Measurements from ENCODE around the gene THRAP3. TPM values are rescaled to one million over a fixed set of nuclear protein-coding genes. Genes with fewer than 3 reads are reported as not detected.

The THRAP3 gene
- total RNA-seq = 73.8 and 89.7 TPM in 2 replicates

GRCh38 chr1:36223996-36224536 is at the start of gene THRAP3:
Gene THRAP3 (plus strand): TSS chr1:36224443. CDS start chr1:36282564, 58,121 bp downstream.

DNA sequence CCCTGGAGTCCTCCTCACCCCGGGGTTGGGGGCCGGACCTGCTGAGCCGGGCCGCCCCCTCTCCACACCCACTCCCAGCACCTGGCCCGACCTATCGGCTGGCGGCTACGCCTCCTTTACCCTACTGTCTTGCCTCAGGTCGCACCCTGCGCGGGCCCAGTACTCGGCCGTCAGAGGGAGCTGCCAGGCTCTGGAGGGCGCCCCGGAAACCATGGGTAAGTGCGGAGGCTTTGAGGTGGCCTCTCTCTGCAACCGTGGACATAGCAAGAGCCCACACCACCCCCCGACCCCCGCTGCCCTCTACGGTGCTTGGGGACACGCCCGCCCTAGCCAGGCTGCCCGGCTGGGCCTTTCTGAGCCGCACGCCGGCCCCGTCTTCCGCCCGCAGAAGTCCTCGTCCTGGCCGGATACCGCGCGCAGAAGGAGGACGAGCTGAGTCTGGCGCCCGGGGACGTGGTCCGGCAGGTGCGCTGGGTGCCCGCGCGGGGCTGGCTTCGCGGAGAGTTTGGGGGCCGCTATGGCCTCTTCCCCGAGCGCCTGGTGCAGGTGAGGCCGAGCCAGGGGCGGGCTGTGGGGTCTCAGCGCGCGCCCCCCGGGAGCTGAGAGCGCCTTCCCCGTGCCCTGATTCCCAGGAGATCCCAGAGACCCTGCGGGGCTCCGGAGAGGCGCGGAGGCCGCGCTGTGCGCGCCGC is 82.1 kb downstream of the THRAP3 start, which contains the start of gene SH3D21:
Gene SH3D21 (plus strand): TSS at position 159 of the 692 bp plus-strand sequence. CDS start 53 bp downstream, at position 212.

DNA sequence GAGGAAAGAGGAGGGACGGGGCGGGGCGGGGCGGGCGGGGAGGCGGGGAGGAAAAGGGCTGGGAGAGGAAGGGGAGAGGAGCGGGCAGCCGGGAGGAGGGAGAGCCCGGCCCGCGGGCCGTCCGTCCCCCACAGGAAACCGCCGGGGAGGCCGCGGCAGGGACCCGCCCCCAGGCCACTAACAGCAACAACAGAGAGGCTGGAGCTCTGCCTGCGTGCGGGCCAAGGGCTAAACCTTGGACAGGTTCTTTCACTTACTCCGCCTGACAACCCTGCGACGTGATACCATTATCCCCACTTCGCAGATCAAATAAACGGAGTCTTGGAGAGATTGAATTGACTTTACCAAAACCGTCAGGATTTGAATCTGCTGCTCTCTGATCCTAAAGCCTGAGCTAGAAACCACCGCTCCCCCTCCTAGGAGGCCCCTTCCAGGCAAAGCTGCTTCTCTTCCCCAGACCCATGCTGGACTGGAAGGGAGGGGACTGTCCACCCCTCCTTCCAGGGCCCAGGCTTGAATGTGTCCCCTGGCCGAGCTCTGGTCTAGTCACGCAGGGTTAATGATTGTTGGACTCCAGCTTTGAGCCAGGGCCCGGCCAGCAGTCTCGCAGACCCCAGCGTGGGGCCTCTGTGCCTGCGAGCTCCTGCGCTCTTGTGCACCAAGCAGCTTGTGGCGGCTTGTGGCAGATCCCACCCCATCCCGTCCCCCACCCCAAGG is 99.6 kb downstream of the THRAP3 start, which contains the start of gene EVA1B:
Gene EVA1B (minus strand): TSS at position 10 of the 717 bp plus-strand sequence. CDS start 608 bp downstream, outside the sequence.

Other genes with a start within 250 kb of the THRAP3 start
- not detected in 2 replicates for gene TEKT2, start 140.3 kb upstream of the THRAP3 start, total RNA-seq
- 50.7 and 53.9 TPM in 2 replicates for gene ADPRS, start 135.6 kb upstream of the THRAP3 start, total RNA-seq
- 6.2 and 9.2 TPM in 2 replicates for gene COL8A2, start 99.2 kb upstream of the THRAP3 start, total RNA-seq
- gene TRAPPC3, start 75.0 kb upstream of the THRAP3 start, total RNA-seq = 123 and 145 TPM in 2 replicates
- 187 and 188 TPM in 2 replicates for gene MAP7D1, start 68.3 kb upstream of the THRAP3 start, total RNA-seq
- gene SH3D21, start 81.9 kb downstream of the THRAP3 start, total RNA-seq = 0.86 and 2.1 TPM in 2 replicates
- 399 and 539 TPM in 2 replicates for gene EVA1B, start 99.2 kb downstream of the THRAP3 start, total RNA-seq
- gene STK40, start 161.5 kb downstream of the THRAP3 start, total RNA-seq = 16.7 and 31.2 TPM in 2 replicates
- 46.4 and 61.4 TPM in 2 replicates for gene LSM10, start 173.5 kb downstream of the THRAP3 start, total RNA-seq
- gene OSCP1, start 226.0 kb downstream of the THRAP3 start, total RNA-seq = 6.7 and 19.6 TPM in 2 replicates
- 124 and 138 TPM in 2 replicates for gene MRPS15, start 239.9 kb downstream of the THRAP3 start, total RNA-seq

All from myometrial cell (primary cell).